ENCODE results near the gene MEGF8. TPM values are rescaled to one million over a fixed set of nuclear protein-coding genes. Genes with fewer than 3 reads are reported as not detected.

The MEGF8 gene
- total and polyA plus RNA-seq, 4 donors = 1.2 to 13.7 (median 9.4) TPM

GRCh38 chr19:42309686-42310085 lies 15.7 kb upstream of the MEGF8 start (continued):
- TF ChIP-seq ZBTB33 (IDR thresholded peaks at IDR 0.05) = no peak

GRCh38 chr19:42311657-42312056 lies 13.8 kb upstream of the MEGF8 start:
- TF ChIP-seq REST (IDR thresholded peaks at IDR 0.05) (no peak), RAD21 (IDR thresholded peaks at IDR 0.05) (no peak), SP1 (IDR thresholded peaks at IDR 0.05) (no peak), EGR1 (IDR thresholded peaks at IDR 0.05; ENCODE audit: low read depth in 2 of 2) (no peak), GABPA (IDR thresholded peaks at IDR 0.05 in 1 of 2, conservative IDR thresholded peaks at IDR 0.05 in 1 of 2) (no peak), RXRA (IDR thresholded peaks at IDR 0.05) (no peak), ZBTB33 (IDR thresholded peaks at IDR 0.05) (no peak), NR2F2 (IDR thresholded peaks at IDR 0.05) (no peak)
- Histone ChIP-seq H3K4me1 (ENCODE audit: control insufficient read depth in 4 of 4, insufficient read depth in 4 of 4, low read length in 3 of 4) (peaks cover 2 to 11% (median 7%) of the 10 kb centered on the region in 4 donors), H3K36me3 (ENCODE audit: control insufficient read depth in 4 of 4, insufficient read depth in 3 of 4, low read depth in 1 of 4, low read length in 3 of 4) (no peaks in the 10 kb centered on the region), H3K4me3 (ENCODE audit: low read depth in 1 of 3, low read length in 3 of 3) (no peak overlapping the region), H3K27ac (ENCODE audit: low read depth in 1 of 2, low read length in 2 of 2) (no peak overlapping the region), H3K27me3 (ENCODE audit: control insufficient read depth in 4 of 4, insufficient read depth in 4 of 4, low read length in 3 of 4) (no peaks in the 10 kb centered on the region), H3K9me3 (ENCODE audit: control insufficient read depth in 4 of 4, low read length in 3 of 4) (no peaks in the 10 kb centered on the region), H3K9ac (ENCODE audit: low read depth in 1 of 2, low read length in 2 of 2) (no peak overlapping the region)
- 89% methylated on average over 2 of the region's 2 CpGs for WGBS
- no peak for DNase-seq (ENCODE audit: low spot score)

GRCh38 chr19:42312370-42312769 lies 13.1 kb upstream of the MEGF8 start:
- WGBS = 87% methylated on average over 5 of the region's 5 CpGs
- Histone ChIP-seq H3K4me3 (ENCODE audit: low read depth in 1 of 3, low read length in 3 of 3) (no peak overlapping the region), H3K27ac (ENCODE audit: low read depth in 1 of 2, low read length in 2 of 2) (no peak overlapping the region), H3K9ac (ENCODE audit: low read depth in 1 of 2, low read length in 2 of 2) (no peak overlapping the region), H3K27me3 (ENCODE audit: control insufficient read depth in 4 of 4, insufficient read depth in 4 of 4, low read length in 3 of 4) (no peaks in the 10 kb centered on the region), H3K9me3 (ENCODE audit: control insufficient read depth in 4 of 4, low read length in 3 of 4) (no peaks in the 10 kb centered on the region), H3K4me1 (ENCODE audit: control insufficient read depth in 4 of 4, insufficient read depth in 4 of 4, low read length in 3 of 4) (peaks cover 2 to 11% (median 8%) of the 10 kb centered on the region in 4 donors), H3K36me3 (ENCODE audit: control insufficient read depth in 4 of 4, insufficient read depth in 3 of 4, low read depth in 1 of 4, low read length in 3 of 4) (no peaks in the 10 kb centered on the region)
- DNase-seq (ENCODE audit: low spot score) = no peak
- TF ChIP-seq JUND (IDR thresholded peaks at IDR 0.05) (no peak), ZBTB33 (IDR thresholded peaks at IDR 0.05) (no peak), HNF4G (IDR thresholded peaks at IDR 0.05) (no peak)

All from liver (tissue), 9 donors.